HepG2 (cell line): ENCODE results near the gene SIAH2. TPM values are rescaled to one million over a fixed set of nuclear protein-coding genes. Genes with fewer than 3 reads are reported as not detected.

ENCODE experiments used
- ARNTL ChIP-seq: sonication (generic); formaldehyde crosslinking; IDR thresholded peaks from 2 replicates; pipeline ENCODE4 v1.4.0; 2020; ENCODE audit warnings: mild to moderate bottlenecking, missing genetic modification reagents
- ATF7-NPFF ChIP-seq: sonication (generic); formaldehyde crosslinking; IDR thresholded peaks from 2 replicates; pipeline ENCODE4 v1.8.1; 2023; ENCODE audit warnings: mild to moderate bottlenecking, low read depth, missing genetic modification reagents, moderate library complexity
- BHLHE40 ChIP-seq: IDR thresholded peaks from 2 replicates; pipeline ENCODE4 v1.6.1; 2011; ENCODE audit warnings: low read length, improper control_type of control experiment
- CEBPG ChIP-seq: IDR thresholded peaks from 2 replicates; pipeline ENCODE4 v1.6.1; 2016
- CENPT ChIP-seq: sonication (generic); formaldehyde crosslinking; IDR thresholded peaks from 2 replicates; pipeline ENCODE4 v1.8.0; 2022; ENCODE audit warnings: low read depth, mild to moderate bottlenecking, moderate library complexity, missing genetic modification reagents
- MIER2 ChIP-seq: IDR thresholded peaks from 2 replicates; pipeline ENCODE4 v1.6.1; 2016; ENCODE audit warnings: missing biosample characterization, missing genetic modification reagents
- NONO ChIP-seq, 2 experiments: fragments of 450-650 bp in 1 of 2; sonication (generic) in 1 of 2; formaldehyde crosslinking in 1 of 2; IDR thresholded peaks in 1 of 2; conservative IDR thresholded peaks in 1 of 2; 2 replicates each; pipeline versions ENCODE4 v1.6.1 to v1.8.0; 2017 to 2022; ENCODE audit warnings: mild to moderate bottlenecking in 1 of 2, missing genetic modification reagents in 1 of 2, moderate library complexity in 1 of 2
- SP1 ChIP-seq, 2 experiments: fragments of 450-650 bp in 1 of 2; sonication (generic) in 1 of 2; formaldehyde crosslinking in 1 of 2; IDR thresholded peaks; 2 replicates each; pipeline versions ENCODE4 v1.4.0 to v1.6.1; 2016 to 2020; ENCODE audit warnings: missing genetic modification reagents in 1 of 2
- SP140L ChIP-seq: sonication (generic); formaldehyde crosslinking; IDR thresholded peaks from 2 replicates; pipeline ENCODE4 v1.4.0; 2020; ENCODE audit warnings: missing genetic modification reagents, borderline replicate concordance
- ZFAT ChIP-seq: sonication (generic); formaldehyde crosslinking; conservative IDR thresholded peaks from 2 replicates; pipeline ENCODE4 v1.8.1; 2023; ENCODE audit warnings: missing genetic modification reagents, inconsistent platforms
- ZFX ChIP-seq: sonication (generic); formaldehyde crosslinking; IDR thresholded peaks from 2 replicates; pipeline ENCODE4 v1.4.0; 2020; ENCODE audit warnings: mild to moderate bottlenecking, low read depth, missing genetic modification reagents, moderate library complexity
- ZFY ChIP-seq: sonication (generic); formaldehyde crosslinking; IDR thresholded peaks from 2 replicates; pipeline ENCODE4 v1.4.0; 2020; ENCODE audit warnings: missing genetic modification reagents
- ZIK1 ChIP-seq: sonication (generic); formaldehyde crosslinking; IDR thresholded peaks from 2 replicates; pipeline ENCODE4 v1.5.0; 2020; ENCODE audit warnings: mild to moderate bottlenecking, low read depth, missing genetic modification reagents, borderline replicate concordance
- ZKSCAN8 ChIP-seq: IDR thresholded peaks from 2 replicates; pipeline ENCODE4 v1.6.1; 2016; ENCODE audit warnings: borderline replicate concordance, missing genetic modification reagents, missing compliant biosample characterization
- ZNF282 ChIP-seq: fragments of 450-650 bp; IDR thresholded peaks from 2 replicates; pipeline ENCODE4 v1.6.1; 2018; ENCODE audit not compliant: partially characterized antibody
- ZNF317 ChIP-seq: sonication (generic); formaldehyde crosslinking; IDR thresholded peaks from 2 replicates; pipeline ENCODE4 v1.5.0; 2020; ENCODE audit warnings: mild to moderate bottlenecking, missing genetic modification reagents
- ZNF331 ChIP-seq: sonication (generic); formaldehyde crosslinking; IDR thresholded peaks from 2 replicates; pipeline ENCODE4 v1.4.0; 2020; ENCODE audit warnings: missing genetic modification reagents
- ZNF713 ChIP-seq: sonication (generic); formaldehyde crosslinking; IDR thresholded peaks from 2 replicates; pipeline ENCODE4 v1.4.0; 2020; ENCODE audit warnings: mild to moderate bottlenecking, missing genetic modification reagents
- ZNF782 ChIP-seq: sonication (generic); formaldehyde crosslinking; IDR thresholded peaks from 2 replicates; pipeline ENCODE4 v1.4.0; 2020; ENCODE audit warnings: missing genetic modification reagents, mild to moderate bottlenecking, borderline replicate concordance
- polyA plus RNA-seq, 8 experiments: library from polyadenylated mRNA; depleted of rRNA in 3 of 8; stranded (reverse) in 7 of 8; unstranded in 1 of 8; fragments of >200 nt; fragmentation: Illumina TruSeq in 4 of 8; extraction: Trizol in 4 of 8; gene quantifications; 2 replicates each; pipeline versions ENCODE4 v1.2.1 to v1.2.3, GENCODE V29; 2011 to 2016; ENCODE audit warnings: low read depth in 4 of 8, missing spikeins in 1 of 8, mixed read lengths in 1 of 8; ENCODE audit not compliant: insufficient read depth in 1 of 8
- total RNA-seq, 5 experiments: library from RNA; depleted of rRNA; stranded (reverse); fragments of >200 nt; fragmentation: Illumina TruSeq; extraction: Trizol; gene quantifications; 2 replicates each; pipeline ENCODE4 v1.2.3, GENCODE V29; 2016; ENCODE audit warnings: low read depth in 1 of 5
- TF ChIP-seq, protein P1 (sequence below): sonication (generic); formaldehyde crosslinking; IDR thresholded peaks from 2 replicates; pipeline ENCODE4 v1.4.0; 2020; ENCODE audit warnings: missing genetic modification reagents
- TF ChIP-seq, protein P2 (sequence below): sonication (generic); formaldehyde crosslinking; IDR thresholded peaks from 2 replicates; pipeline ENCODE4 v1.4.0; 2020; ENCODE audit warnings: missing genetic modification reagents

Gene SIAH2
- total and polyA plus RNA-seq, 2 of the 13 experiments (the other 11 are each of a cell fraction or from before 2014, with no cell fraction given), result 71.8 to 117 TPM

DNA sequence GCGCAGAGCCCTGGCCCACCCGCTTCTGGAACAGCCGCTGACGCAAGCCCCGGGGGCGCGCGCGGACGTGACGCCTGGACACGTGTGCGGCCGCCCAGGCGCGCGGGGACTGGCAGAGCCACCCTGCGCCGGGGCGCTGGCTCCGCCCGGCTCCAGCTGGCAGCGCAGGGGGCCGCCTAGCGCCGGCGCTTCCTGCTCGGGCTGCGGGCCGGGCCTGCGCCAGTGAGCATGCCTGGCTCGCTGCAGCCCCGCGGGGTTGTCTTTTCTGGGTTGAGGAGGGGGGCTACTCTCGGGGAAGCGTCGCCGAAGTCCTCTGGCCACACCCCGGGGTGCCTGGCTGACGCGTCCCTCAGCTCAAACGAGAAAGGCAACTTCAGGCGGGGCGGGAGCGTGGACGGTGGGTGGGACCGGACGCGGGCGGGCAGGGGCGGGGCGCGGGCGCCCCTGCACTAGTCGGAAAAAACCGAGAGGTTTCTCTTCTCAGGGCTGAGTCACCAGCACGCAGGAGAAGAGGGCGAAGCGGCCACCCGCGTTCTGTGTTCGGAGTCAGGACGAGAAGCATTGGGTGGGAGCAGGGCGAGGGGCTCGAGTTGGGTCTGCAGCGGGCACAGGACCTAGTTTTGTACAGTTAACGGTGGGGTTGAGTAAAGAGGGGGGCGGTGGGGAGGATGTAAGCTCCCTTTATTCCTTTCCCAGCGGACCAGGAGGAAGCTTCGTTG lies at the start of gene SIAH2 (continued):
- TF ChIP-seq, protein P1, sequence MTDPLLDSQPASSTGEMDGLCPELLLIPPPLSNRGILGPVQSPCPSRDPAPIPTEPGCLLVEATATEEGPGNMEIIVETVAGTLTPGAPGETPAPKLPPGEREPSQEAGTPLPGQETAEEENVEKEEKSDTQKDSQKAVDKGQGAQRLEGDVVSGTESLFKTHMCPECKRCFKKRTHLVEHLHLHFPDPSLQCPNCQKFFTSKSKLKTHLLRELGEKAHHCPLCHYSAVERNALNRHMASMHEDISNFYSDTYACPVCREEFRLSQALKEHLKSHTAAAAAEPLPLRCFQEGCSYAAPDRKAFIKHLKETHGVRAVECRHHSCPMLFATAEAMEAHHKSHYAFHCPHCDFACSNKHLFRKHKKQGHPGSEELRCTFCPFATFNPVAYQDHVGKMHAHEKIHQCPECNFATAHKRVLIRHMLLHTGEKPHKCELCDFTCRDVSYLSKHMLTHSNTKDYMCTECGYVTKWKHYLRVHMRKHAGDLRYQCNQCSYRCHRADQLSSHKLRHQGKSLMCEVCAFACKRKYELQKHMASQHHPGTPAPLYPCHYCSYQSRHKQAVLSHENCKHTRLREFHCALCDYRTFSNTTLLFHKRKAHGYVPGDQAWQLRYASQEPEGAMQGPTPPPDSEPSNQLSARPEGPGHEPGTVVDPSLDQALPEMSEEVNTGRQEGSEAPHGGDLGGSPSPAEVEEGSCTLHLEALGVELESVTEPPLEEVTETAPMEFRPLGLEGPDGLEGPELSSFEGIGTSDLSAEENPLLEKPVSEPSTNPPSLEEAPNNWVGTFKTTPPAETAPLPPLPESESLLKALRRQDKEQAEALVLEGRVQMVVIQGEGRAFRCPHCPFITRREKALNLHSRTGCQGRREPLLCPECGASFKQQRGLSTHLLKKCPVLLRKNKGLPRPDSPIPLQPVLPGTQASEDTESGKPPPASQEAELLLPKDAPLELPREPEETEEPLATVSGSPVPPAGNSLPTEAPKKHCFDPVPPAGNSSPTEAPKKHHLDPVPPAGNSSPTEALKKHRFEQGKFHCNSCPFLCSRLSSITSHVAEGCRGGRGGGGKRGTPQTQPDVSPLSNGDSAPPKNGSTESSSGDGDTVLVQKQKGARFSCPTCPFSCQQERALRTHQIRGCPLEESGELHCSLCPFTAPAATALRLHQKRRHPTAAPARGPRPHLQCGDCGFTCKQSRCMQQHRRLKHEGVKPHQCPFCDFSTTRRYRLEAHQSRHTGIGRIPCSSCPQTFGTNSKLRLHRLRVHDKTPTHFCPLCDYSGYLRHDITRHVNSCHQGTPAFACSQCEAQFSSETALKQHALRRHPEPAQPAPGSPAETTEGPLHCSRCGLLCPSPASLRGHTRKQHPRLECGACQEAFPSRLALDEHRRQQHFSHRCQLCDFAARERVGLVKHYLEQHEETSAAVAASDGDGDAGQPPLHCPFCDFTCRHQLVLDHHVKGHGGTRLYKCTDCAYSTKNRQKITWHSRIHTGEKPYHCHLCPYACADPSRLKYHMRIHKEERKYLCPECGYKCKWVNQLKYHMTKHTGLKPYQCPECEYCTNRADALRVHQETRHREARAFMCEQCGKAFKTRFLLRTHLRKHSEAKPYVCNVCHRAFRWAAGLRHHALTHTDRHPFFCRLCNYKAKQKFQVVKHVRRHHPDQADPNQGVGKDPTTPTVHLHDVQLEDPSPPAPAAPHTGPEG (CRISPR knock-in tag), result peak; percentile 43; the same call in 1 of the 2 replicates
- TF ChIP-seq ZNF331 (CRISPR knock-in tag), result no peak; the same call in none of the 2 replicates
- TF ChIP-seq, protein P2, sequence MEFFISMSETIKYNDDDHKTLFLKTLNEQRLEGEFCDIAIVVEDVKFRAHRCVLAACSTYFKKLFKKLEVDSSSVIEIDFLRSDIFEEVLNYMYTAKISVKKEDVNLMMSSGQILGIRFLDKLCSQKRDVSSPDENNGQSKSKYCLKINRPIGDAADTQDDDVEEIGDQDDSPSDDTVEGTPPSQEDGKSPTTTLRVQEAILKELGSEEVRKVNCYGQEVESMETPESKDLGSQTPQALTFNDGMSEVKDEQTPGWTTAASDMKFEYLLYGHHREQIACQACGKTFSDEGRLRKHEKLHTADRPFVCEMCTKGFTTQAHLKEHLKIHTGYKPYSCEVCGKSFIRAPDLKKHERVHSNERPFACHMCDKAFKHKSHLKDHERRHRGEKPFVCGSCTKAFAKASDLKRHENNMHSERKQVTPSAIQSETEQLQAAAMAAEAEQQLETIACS (CRISPR knock-in tag), result peak; percentile 92
- TF ChIP-seq ZFY (CRISPR knock-in tag), result peak; percentile 69; the same call in 1 of the 2 replicates
- TF ChIP-seq ZNF317 (CRISPR knock-in tag), result peak; percentile 45; the same call in 1 of the 2 replicates
- peak; percentile 85; the same call in 1 of the 2 replicates for TF ChIP-seq ZNF782 (CRISPR knock-in tag)
- peak; percentile 85; the same call in 1 of the 2 replicates for TF ChIP-seq ZIK1 (CRISPR knock-in tag)
- no peak for TF ChIP-seq SP140L (CRISPR knock-in tag)
- TF ChIP-seq CENPT (CRISPR knock-in tag), result 0 out of 2 replicates have a peak, but pooled peaks have one; percentile 61
- TF ChIP-seq ZFX (CRISPR knock-in tag), result peak; percentile 67
- TF ChIP-seq ARNTL (CRISPR knock-in tag), result peak; percentile 19; the same call in 1 of the 2 replicates
- no peak for TF ChIP-seq ZNF713 (CRISPR knock-in tag)
- 0 out of 2 replicates have a peak, but pooled peaks have one; percentile 45 for TF ChIP-seq ZFAT (CRISPR knock-in tag)
- no peak for TF ChIP-seq SP1 (IDR thresholded peaks at IDR 0.05)
- TF ChIP-seq SP1 (CRISPR knock-in tag; IDR thresholded peaks at IDR 0.05), result peak; percentile 44; the same call in 1 of the 2 replicates
- TF ChIP-seq BHLHE40, result peak; percentile 59; the same call in 1 of the 2 replicates
- TF ChIP-seq ZNF282, result no peak
- TF ChIP-seq CEBPG (CRISPR knock-in tag), result peak; percentile 86
- no peak for TF ChIP-seq MIER2 (CRISPR knock-in tag)
- no peak for TF ChIP-seq NONO (IDR thresholded peaks at IDR 0.05)
- peak; percentile 70; the same call in 1 of the 2 replicates for TF ChIP-seq NONO (CRISPR knock-in tag; conservative IDR thresholded peaks at IDR 0.05)
- peak; percentile 79 for TF ChIP-seq ATF7-NPFF
- no peak for TF ChIP-seq ZKSCAN8 (CRISPR knock-in tag)
